SK-N-SH (cell line): Measurements from ENCODE around the gene AHNAK. TPM values are rescaled to one million over a fixed set of nuclear protein-coding genes. Genes with fewer than 3 reads are reported as not detected.

Experiments used
- CTCF ChIA-PET: fragments of 300-600, 350-600 bp; formaldehyde crosslinking; extraction: SDS; loops from one replicate; lab custom pipeline; 2021; lab: Yijun Ruan, JAX
- POLR2A ChIA-PET: fragments of 350-600 bp; sonication (Branson Sonifier 250); formaldehyde crosslinking; extraction: SDS; loops from one replicate; lab custom pipeline; 2020; ENCODE audit warnings: antibody characterized with exemption, inconsistent platforms; lab: Yijun Ruan, JAX
- DNase-seq: peaks from one replicate; pipeline ENCODE4 v3.0.0; 2012
- H2AFZ ChIP-seq: fragments of 200-600 bp; sonication (generic); 2 replicates; pipeline ENCODE4 v1.8.1; 2016; ENCODE audit warnings: antibody characterized with exemption, mild to moderate bottlenecking, low read depth
- H3F3A ChIP-seq: fragments of 200-600 bp; sonication (generic); replicated peaks from 2 replicates; pipeline ENCODE3; 2016; ENCODE audit warnings: antibody characterized with exemption, mild to moderate bottlenecking; ENCODE audit not compliant: insufficient read depth
- H3K27ac ChIP-seq, 2 experiments: fragments of 200-500 bp in 1 of 2; fragments of 200-600 bp in 1 of 2; sonication (Bioruptor generic) in 1 of 2; sonication (generic), shearing (Covaris generic) in 1 of 2; 2 replicates each; pipeline versions ENCODE4 v1.5.1 to v1.6.1; 2014 to 2016; ENCODE audit warnings: low read depth in 2 of 2, inconsistent platforms in 1 of 2, low read length in 1 of 2, mild to moderate bottlenecking in 1 of 2, mixed read lengths in 1 of 2
- H3K27me3 ChIP-seq: fragments of 200-600 bp; sonication (generic), shearing (Covaris generic); 2 replicates; pipeline ENCODE4 v1.6.1; 2016; ENCODE audit warnings: mixed run types; ENCODE audit not compliant: insufficient read depth
- H3K36me3 ChIP-seq, 2 experiments: fragments of 200-500 bp in 1 of 2; fragments of 200-600 bp in 1 of 2; sonication (Bioruptor generic) in 1 of 2; sonication (generic) in 1 of 2; replicated peaks in 1 of 2; 2 replicates each; pipeline versions ENCODE3 to v1.5.1; 2014 to 2016; ENCODE audit warnings: low read length in 1 of 2, mild to moderate bottlenecking in 1 of 2; ENCODE audit not compliant: insufficient read depth in 2 of 2, control insufficient read depth in 1 of 2
- H3K4me1 ChIP-seq, 2 experiments: fragments of 200-500 bp in 1 of 2; fragments of 200-600 bp in 1 of 2; sonication (Bioruptor generic) in 1 of 2; sonication (generic), shearing (Covaris generic) in 1 of 2; 2 replicates each; pipeline versions ENCODE4 v1.5.1 to v1.6.1; 2014 to 2016; ENCODE audit warnings: low read depth in 1 of 2, low read length in 1 of 2, mixed run types in 1 of 2; ENCODE audit not compliant: insufficient read depth in 2 of 2, control insufficient read depth in 1 of 2
- H3K4me2 ChIP-seq: fragments of 200-600 bp; sonication (generic), shearing (Covaris generic); 2 replicates; pipeline ENCODE4 v1.6.1; 2017; ENCODE audit warnings: mixed run types
- H3K4me3 ChIP-seq, 2 experiments: fragments of 200-500 bp in 1 of 2; fragments of 200-600 bp in 1 of 2; sonication (Bioruptor generic) in 1 of 2; sonication (generic), shearing (Covaris generic) in 1 of 2; 2 replicates each; pipeline versions ENCODE4 v1.5.1 to v1.8.1; 2014 to 2016; ENCODE audit warnings: low read depth in 2 of 2, inconsistent platforms in 1 of 2, low read length in 1 of 2, mild to moderate bottlenecking in 1 of 2, mixed read lengths in 1 of 2, moderate library complexity in 1 of 2
- H3K79me2 ChIP-seq: fragments of 200-600 bp; sonication (generic); 2 replicates; pipeline ENCODE4 v1.8.1; 2017; ENCODE audit warnings: mild to moderate bottlenecking; ENCODE audit not compliant: insufficient read depth
- H3K9ac ChIP-seq: fragments of 200-600 bp; sonication (generic); 2 replicates; pipeline ENCODE4 v1.6.1; 2017; ENCODE audit warnings: mixed run types
- H3K9me2 ChIP-seq: fragments of 200-600 bp; sonication (generic); 2 replicates; pipeline ENCODE4 v1.6.1; 2017; ENCODE audit warnings: mixed run types
- H3K9me3 ChIP-seq: fragments of 200-600 bp; sonication (generic); 2 replicates; pipeline ENCODE4 v1.6.1; 2017; ENCODE audit warnings: mixed run types, mild to moderate bottlenecking, moderate library complexity
- H4K20me1 ChIP-seq: fragments of 200-600 bp; sonication (generic); 2 replicates; pipeline ENCODE4 v1.6.1; 2017; ENCODE audit warnings: mild to moderate bottlenecking, mixed run types; ENCODE audit not compliant: insufficient read depth
- ELF1 ChIP-seq: IDR thresholded peaks from 2 replicates; pipeline ENCODE4 v1.4.0; 2012
- FOXJ3 ChIP-seq: sonication (generic); formaldehyde crosslinking; IDR thresholded peaks from 2 replicates; pipeline ENCODE4 v1.5.1; 2020; ENCODE audit warnings: mild to moderate bottlenecking, missing genetic modification reagents
- GABPA ChIP-seq: IDR thresholded peaks from 2 replicates; pipeline ENCODE4 v1.4.0; 2012; ENCODE audit warnings: low read depth, mild to moderate bottlenecking
- GATA2 ChIP-seq: sonication (generic); formaldehyde crosslinking; IDR thresholded peaks from 2 replicates; pipeline ENCODE4 v1.5.0; 2020; ENCODE audit warnings: mild to moderate bottlenecking, missing genetic modification reagents
- MAX ChIP-seq: IDR thresholded peaks from 2 replicates; pipeline ENCODE4 v1.4.0; 2012; ENCODE audit warnings: low read depth
- MEF2A ChIP-seq: IDR thresholded peaks from 2 replicates; pipeline ENCODE4 v1.4.0; 2012; ENCODE audit warnings: low read depth, borderline replicate concordance
- NFIC ChIP-seq: IDR thresholded peaks from 2 replicates; pipeline ENCODE4 v1.4.0; 2012; ENCODE audit warnings: borderline replicate concordance
- POLR2AphosphoS5 ChIP-seq: IDR thresholded peaks from 2 replicates; pipeline ENCODE4 v1.6.1; 2012; ENCODE audit warnings: low read depth, low read length
- RAD21 ChIP-seq: IDR thresholded peaks from 2 replicates; pipeline ENCODE4 v1.6.1; 2012; ENCODE audit warnings: mild to moderate bottlenecking, low read length
- RFX5 ChIP-seq: IDR thresholded peaks from 2 replicates; pipeline ENCODE4 v1.6.1; 2012; ENCODE audit warnings: mild to moderate bottlenecking, improper control_type of control experiment, low read length
- RXRA ChIP-seq: IDR thresholded peaks from 2 replicates; pipeline ENCODE4 v1.4.0; 2012; ENCODE audit warnings: low read depth, mild to moderate bottlenecking, borderline replicate concordance
- SIN3A ChIP-seq: IDR thresholded peaks from 2 replicates; pipeline ENCODE4 v1.6.1; 2012; ENCODE audit warnings: low read depth, mild to moderate bottlenecking, low read length, moderate library complexity, borderline replicate concordance
- TAF1 ChIP-seq: IDR thresholded peaks from 2 replicates; pipeline ENCODE4 v1.6.1; 2012; ENCODE audit warnings: low read depth, mild to moderate bottlenecking, low read length, moderate library complexity, borderline replicate concordance
- TCF12 ChIP-seq: IDR thresholded peaks from 2 replicates; pipeline ENCODE4 v1.4.0; 2012
- USF1 ChIP-seq: IDR thresholded peaks from 2 replicates; pipeline ENCODE4 v1.4.0; 2012; ENCODE audit warnings: low read depth, borderline replicate concordance
- USF2 ChIP-seq: fragments of 150-350 bp; IDR thresholded peaks from 2 replicates; pipeline ENCODE4 v1.6.1; 2017; ENCODE audit warnings: antibody characterized with exemption, low read length, low read depth, borderline replicate concordance
- WGBS: methylation state at CpG from one replicate; pipeline ENCODE4 v1.1.6; 2017; ENCODE audit warnings: low lambda C conversion rate; 5-methylcytosine and 5-hydroxymethylcytosine counted together
- polyA plus RNA-seq, 3 experiments: library from polyadenylated mRNA; depleted of rRNA; stranded (reverse); fragments of >200 nt; gene quantifications; 2 replicates each; pipeline ENCODE4 v1.2.3, GENCODE V29; 2012

The AHNAK gene
- polyA plus RNA-seq, 1 of the 3 experiments (the other 2 are of a cell fraction) = 57.8 TPM

GRCh38 chr11:62543680-62544444, 2.7 kb downstream of the AHNAK start:
- Histone ChIP-seq H4K20me1 (peaks cover 66% of the 10 kb centered on the region), H3F3A (peaks cover 31% of the 10 kb centered on the region), H3K4me2 (peak overlapping the region; percentile 98), H2AFZ (no peak overlapping the region), H3K4me3 (peak overlapping the region; percentile 75 to 98; a peak in 3 of 4 replicates), H3K27ac (peak overlapping the region in 1 of 2 experiments; percentile 82; a peak in 3 of 4 replicates), H3K4me1 (peaks cover 41 to 64% of the 10 kb centered on the region in 2 experiments), H3K9ac (peak overlapping the region; percentile 99), H3K9me2 (no peaks in the 10 kb centered on the region), H3K9me3 (no peaks in the 10 kb centered on the region), H3K36me3 (peaks cover 0 to 9% of the 10 kb centered on the region in 2 experiments), H3K27me3 (no peaks in the 10 kb centered on the region), H3K79me2 (peaks cover 89% of the 10 kb centered on the region)
- ChIA-PET CTCF (interaction anchor here (0.9 to 10.9 kb wide), 24 partner anchors 12 to 204 kb away, joined by 3 to 195 read pairs (median 8); no protein-coding TSS in a partner anchor), POLR2A (interaction anchor here (1.5 to 1.8 kb wide), 3 partner anchors 48 to 143 kb away, joined by 3 to 6 read pairs (median 5); partner anchors contain the start of gene TUT1)
- TF ChIP-seq RXRA = no peak
- no peak for TF ChIP-seq POLR2AphosphoS5
- no peak for TF ChIP-seq MAX
- TF ChIP-seq USF2 = no peak
- TF ChIP-seq TAF1 = no peak
- TF ChIP-seq SIN3A = no peak
- TF ChIP-seq TCF12 = no peak
- no peak for TF ChIP-seq MEF2A
- no peak for TF ChIP-seq NFIC
- no peak for TF ChIP-seq GATA2 (CRISPR knock-in tag)
- no peak for TF ChIP-seq FOXJ3 (CRISPR knock-in tag)
- TF ChIP-seq GABPA = no peak
- TF ChIP-seq ELF1 = no peak
- TF ChIP-seq USF1 = no peak
- TF ChIP-seq RAD21 = no peak
- TF ChIP-seq RFX5 = no peak
- no peak for DNase-seq
- 78% methylated on average over 17 of the region's 22 CpGs for WGBS
